Measurements from ENCODE around the gene UBR3. TPM values are rescaled to one million over a fixed set of nuclear protein-coding genes. Genes with fewer than 3 reads are reported as not detected.

The UBR3 gene
- total and polyA plus RNA-seq, 2 experiments from 2014 or later: 10.7 to 28.0 TPM

DNA sequence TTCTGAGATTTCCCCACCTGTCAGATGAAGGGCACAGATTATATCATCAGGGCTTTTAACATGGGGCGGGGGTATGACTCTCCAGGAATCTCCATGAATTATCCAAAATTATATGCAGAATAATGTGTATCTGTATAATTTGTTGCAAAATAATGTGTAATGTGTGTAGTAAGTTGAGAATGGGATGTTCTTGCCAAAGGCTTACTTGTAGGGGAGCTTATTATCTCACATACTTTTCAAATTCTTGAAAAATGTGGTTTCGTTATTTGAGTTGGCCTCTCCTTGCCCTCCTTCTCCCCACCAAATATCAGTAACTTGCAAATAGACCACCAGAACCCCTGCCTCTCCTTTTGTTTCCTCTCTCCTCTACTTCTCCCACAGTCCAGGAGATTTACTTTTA, 35.6 kb downstream of the UBR3 start:
- Histone ChIP-seq H3K27ac (ENCODE audit: low read depth) (no peak overlapping the region), H3K79me2 (replicated peaks; ENCODE audit: insufficient read depth) (peaks cover 49% of the 10 kb centered on the region), H3K27me3 (ENCODE audit: insufficient read depth) (no peaks in the 10 kb centered on the region), H4K20me1 (replicated peaks; ENCODE audit: insufficient read depth) (no peaks in the 10 kb centered on the region), H3K36me3 (ENCODE audit: insufficient read depth) (no peaks in the 10 kb centered on the region), H3K4me2 (0 out of 2 replicates have a peak overlapping the region, but pooled peaks have one; percentile 12), H3K4me1 (ENCODE audit: insufficient read depth) (peaks cover 23% of the 10 kb centered on the region), H3K9me2 (ENCODE audit: insufficient read depth) (0 out of 2 replicates have a peak, but pooled peaks cover 5% of the 10 kb centered on the region), H3F3A (replicated peaks; ENCODE audit: low read depth) (no peaks in the 10 kb centered on the region), H2AFZ (no peak overlapping the region), H3K4me3 (no peak overlapping the region)
- Mint-ChIP-seq H3K27ac (peak overlapping the region; percentile 84), H3K4me3 (no peak overlapping the region), H3K4me1 (peaks cover 24% of the 10 kb centered on the region), H3K9me3 (no peaks in the 10 kb centered on the region), H3K36me3 (ENCODE audit: low read depth) (peaks cover 9% of the 10 kb centered on the region; the same call in 2 of the 3 replicates), H3K27me3 (ENCODE audit: insufficient read depth, low read depth, poor library complexity) (peaks cover 4% of the 10 kb centered on the region)
- TF ChIP-seq JUNB (IDR thresholded peaks at IDR 0.05; ENCODE audit: unreplicated experiment) (no peak), CTCF (conservative IDR thresholded peaks at IDR 0.05; ENCODE audit: low read depth in 2 of 2) (no peak), NANOG (IDR thresholded peaks at IDR 0.05; ENCODE audit: borderline replicate concordance) (no peak), ETS1 (IDR thresholded peaks at IDR 0.05) (no peak), POLR2AphosphoS5 (IDR thresholded peaks at IDR 0.05; ENCODE audit: low read depth) (no peak), ZNF114 (CRISPR knock-in tag; IDR thresholded peaks at IDR 0.05) (no peak), CREB1 (CRISPR knock-in tag; IDR thresholded peaks at IDR 0.05; ENCODE audit: low read depth) (no peak), EZH2 (IDR thresholded peaks at IDR 0.05; ENCODE audit: low read depth, unreplicated experiment) (no peak), STAT1 (IDR thresholded peaks at IDR 0.05; ENCODE audit: unreplicated experiment) (no peak), ZNF331 (CRISPR knock-in tag; IDR thresholded peaks at IDR 0.05; ENCODE audit: low read depth) (no peak)
- TF ChIP-seq, protein P1, sequence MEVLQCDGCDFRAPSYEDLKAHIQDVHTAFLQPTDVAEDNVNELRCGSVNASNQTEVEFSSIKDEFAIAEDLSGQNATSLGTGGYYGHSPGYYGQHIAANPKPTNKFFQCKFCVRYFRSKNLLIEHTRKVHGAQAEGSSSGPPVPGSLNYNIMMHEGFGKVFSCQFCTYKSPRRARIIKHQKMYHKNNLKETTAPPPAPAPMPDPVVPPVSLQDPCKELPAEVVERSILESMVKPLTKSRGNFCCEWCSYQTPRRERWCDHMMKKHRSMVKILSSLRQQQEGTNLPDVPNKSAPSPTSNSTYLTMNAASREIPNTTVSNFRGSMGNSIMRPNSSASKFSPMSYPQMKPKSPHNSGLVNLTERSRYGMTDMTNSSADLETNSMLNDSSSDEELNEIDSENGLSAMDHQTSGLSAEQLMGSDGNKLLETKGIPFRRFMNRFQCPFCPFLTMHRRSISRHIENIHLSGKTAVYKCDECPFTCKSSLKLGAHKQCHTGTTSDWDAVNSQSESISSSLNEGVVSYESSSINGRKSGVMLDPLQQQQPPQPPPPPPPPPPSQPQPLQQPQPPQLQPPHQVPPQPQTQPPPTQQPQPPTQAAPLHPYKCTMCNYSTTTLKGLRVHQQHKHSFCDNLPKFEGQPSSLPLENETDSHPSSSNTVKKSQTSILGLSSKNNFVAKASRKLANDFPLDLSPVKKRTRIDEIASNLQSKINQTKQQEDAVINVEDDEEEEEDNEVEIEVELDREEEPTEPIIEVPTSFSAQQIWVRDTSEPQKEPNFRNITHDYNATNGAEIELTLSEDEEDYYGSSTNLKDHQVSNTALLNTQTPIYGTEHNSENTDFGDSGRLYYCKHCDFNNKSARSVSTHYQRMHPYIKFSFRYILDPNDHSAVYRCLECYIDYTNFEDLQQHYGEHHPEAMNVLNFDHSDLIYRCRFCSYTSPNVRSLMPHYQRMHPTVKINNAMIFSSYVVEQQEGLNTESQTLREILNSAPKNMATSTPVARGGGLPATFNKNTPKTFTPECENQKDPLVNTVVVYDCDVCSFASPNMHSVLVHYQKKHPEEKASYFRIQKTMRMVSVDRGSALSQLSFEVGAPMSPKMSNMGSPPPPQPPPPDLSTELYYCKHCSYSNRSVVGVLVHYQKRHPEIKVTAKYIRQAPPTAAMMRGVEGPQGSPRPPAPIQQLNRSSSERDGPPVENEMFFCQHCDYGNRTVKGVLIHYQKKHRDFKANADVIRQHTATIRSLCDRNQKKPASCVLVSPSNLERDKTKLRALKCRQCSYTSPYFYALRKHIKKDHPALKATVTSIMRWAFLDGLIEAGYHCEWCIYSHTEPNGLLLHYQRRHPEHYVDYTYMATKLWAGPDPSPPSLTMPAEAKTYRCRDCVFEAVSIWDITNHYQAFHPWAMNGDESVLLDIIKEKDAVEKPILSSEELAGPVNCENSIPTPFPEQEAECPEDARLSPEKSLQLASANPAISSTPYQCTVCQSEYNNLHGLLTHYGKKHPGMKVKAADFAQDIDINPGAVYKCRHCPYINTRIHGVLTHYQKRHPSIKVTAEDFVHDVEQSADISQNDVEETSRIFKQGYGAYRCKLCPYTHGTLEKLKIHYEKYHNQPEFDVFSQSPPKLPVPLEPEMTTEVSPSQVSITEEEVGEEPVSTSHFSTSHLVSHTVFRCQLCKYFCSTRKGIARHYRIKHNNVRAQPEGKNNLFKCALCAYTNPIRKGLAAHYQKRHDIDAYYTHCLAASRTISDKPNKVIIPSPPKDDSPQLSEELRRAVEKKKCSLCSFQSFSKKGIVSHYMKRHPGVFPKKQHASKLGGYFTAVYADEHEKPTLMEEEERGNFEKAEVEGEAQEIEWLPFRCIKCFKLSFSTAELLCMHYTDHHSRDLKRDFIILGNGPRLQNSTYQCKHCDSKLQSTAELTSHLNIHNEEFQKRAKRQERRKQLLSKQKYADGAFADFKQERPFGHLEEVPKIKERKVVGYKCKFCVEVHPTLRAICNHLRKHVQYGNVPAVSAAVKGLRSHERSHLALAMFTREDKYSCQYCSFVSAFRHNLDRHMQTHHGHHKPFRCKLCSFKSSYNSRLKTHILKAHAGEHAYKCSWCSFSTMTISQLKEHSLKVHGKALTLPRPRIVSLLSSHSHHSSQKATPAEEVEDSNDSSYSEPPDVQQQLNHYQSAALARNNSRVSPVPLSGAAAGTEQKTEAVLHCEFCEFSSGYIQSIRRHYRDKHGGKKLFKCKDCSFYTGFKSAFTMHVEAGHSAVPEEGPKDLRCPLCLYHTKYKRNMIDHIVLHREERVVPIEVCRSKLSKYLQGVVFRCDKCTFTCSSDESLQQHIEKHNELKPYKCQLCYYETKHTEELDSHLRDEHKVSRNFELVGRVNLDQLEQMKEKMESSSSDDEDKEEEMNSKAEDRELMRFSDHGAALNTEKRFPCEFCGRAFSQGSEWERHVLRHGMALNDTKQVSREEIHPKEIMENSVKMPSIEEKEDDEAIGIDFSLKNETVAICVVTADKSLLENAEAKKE (CRISPR knock-in tag; IDR thresholded peaks at IDR 0.05): no peak
- no peak for DNase-seq (ENCODE audit: low spot score)
- ATAC-seq: no peak

Measured in GM23338 (cell line).